GM18858 (cell line): ENCODE measurements around the gene RAPGEF5.

Experiments used
- ATAC-seq: cut with Tn5 transposase; IDR thresholded peaks from one replicate; pipeline ENCODE4 v1.9.1; 2021; ENCODE audit not compliant: unreplicated experiment

Gene RAPGEF5

DNA sequence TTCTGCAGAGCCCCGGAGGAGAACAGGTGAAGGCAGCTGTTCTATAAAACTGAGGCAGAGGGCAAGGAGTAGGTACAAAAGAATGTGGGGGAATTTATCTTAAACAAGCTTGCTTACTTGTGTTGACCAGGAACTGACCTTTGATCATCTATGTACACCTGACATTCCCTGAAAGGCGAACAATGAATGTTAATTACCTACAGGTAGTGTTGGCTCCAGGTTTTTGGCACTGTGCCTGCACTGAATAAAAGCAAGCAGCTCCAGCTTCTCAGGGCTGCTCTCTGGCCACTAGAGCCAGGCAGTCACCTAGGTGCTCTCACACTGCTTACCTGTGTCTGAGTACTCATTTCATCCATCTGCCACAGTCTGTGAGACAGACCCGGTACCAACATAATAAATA is 87.0 kb downstream of the RAPGEF5 start:
- ATAC-seq: no peak

DNA sequence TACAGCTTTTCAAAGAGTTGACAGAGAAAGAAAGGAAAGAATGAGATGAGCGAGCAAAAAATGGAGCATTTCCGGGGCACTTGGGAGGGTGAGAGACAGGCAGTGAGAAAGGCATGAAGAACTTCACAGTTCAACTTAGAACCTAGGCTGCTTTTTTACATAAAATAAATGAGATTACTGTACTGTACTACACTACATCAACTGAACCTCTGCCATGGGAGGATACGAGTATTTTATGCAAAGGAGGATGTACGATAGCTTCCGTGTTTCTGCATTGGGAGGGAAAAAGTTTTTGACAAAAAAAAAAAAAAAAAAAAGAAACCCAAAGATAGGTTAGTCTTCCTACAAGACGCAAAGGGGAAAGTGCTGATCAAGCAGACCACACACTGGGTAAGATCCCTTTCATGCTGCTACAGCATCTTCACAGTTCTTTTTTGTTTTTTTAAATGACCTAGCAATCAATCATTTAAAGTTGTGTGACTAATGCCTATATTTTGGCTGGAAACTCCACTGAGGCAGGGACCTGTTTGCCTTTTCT is 88.0 kb downstream of the RAPGEF5 start:
- ATAC-seq: no peak

DNA sequence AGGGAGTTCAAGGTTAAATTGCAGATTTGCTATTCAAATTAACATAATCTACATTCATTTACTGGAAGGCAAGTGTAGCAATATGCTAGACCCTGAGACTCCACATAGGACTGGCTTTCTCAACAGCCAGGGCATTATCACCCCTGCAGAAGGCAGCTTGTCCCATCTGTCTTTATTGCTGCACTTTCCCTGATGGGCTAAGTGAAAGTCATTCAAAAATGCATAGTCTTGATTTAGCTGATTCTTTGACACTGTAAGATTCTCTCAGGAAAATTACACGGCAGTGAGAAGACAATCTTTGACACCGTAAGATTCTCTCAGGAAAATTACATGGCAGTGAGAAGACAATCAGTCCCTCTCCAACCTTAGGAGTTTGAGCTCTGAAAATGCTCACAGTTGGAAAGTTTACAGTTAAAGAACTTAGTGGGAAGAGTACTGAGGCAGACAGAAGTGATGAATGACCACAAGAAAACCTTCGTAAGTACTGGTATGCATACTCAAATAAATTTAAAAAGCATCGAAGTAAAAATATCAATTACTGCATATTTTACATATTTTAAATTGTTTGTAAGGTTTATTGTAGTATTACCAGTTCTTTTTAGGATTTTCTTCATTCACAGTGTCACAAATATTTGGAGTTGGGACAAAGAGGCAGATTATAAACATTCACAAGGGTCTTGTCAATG is 88.9 kb downstream of the RAPGEF5 start:
- no peak for ATAC-seq

GRCh38 chr7:22262538-22262937 is 94.4 kb downstream of the RAPGEF5 start:
- no peak for ATAC-seq

GRCh38 chr7:22256541-22257096 is 100.3 kb downstream of the RAPGEF5 start:
- no peak for ATAC-seq

GRCh38 chr7:22255834-22256233 is 101.1 kb downstream of the RAPGEF5 start:
- ATAC-seq: no peak

GRCh38 chr7:22255342-22255741 is 101.6 kb downstream of the RAPGEF5 start:
- no peak for ATAC-seq

GRCh38 chr7:22252936-22253536 is 103.9 kb downstream of the RAPGEF5 start:
- ATAC-seq: no peak

GRCh38 chr7:22252016-22252415 is 104.9 kb downstream of the RAPGEF5 start:
- ATAC-seq: no peak

DNA sequence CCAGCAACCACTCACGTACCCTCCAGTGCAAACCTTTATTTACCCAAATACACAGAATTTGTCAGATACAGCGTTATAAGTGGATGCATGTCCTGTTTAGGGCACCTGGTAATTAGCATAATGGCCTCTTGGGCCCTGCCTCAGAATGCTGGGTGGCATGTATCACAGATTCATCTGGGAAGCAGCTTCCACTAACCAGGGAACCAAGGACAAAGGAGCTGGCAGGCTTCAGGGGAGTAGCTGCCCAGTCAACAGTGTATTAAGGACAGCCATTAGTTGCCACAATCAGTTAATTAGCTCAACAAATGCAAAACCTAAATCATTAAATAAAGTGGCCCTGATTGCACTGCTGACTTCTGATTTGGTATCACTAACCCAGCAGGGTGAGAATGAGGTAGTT is 105.7 kb downstream of the RAPGEF5 start:
- no peak for ATAC-seq

- ATAC-seq: no peak
These were observed 106.6 kb downstream of the RAPGEF5 start for GRCh38 chr7:22250390-22250789.

DNA sequence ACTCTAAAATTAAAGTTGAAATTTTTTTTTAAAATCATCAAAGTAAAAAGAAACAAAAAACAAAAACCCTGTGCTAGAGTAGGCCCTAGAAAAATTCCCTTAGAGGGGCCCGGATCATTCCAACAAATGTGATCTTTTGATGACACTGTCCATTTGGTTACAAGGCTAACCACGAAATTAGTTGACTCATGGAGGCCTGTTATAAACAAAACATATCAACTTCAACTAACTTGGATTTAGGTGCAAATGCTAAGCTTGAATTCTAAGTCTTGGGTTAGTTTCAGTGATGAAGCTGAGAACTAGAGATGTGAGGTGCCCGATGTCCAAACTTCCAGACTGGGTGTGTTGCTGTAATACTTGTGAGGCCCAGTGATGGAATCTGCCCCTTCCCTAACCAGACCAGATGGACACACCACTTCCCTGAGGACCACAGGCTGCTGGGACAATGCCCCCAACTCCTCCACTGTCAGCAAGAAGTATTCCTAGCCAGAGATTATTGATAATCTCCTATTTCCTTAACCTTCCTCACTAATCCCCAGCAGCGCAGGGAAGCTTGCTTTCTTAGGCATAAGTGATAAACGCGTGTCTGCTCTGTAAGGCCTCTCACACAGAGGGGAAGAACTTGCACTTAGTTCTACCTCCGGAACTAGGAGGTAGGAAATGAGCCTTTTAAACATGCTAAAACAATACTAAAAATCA is 108.7 kb downstream of the RAPGEF5 start:
- ATAC-seq: no peak

- no peak for ATAC-seq
These were observed 115.1 kb downstream of the RAPGEF5 start for GRCh38 chr7:22241805-22242390.

- ATAC-seq: no peak
These were observed 115.9 kb downstream of the RAPGEF5 start for GRCh38 chr7:22240904-22241571.

- no peak for ATAC-seq
These were observed 118.3 kb downstream of the RAPGEF5 start for GRCh38 chr7:22238354-22239311.

DNA sequence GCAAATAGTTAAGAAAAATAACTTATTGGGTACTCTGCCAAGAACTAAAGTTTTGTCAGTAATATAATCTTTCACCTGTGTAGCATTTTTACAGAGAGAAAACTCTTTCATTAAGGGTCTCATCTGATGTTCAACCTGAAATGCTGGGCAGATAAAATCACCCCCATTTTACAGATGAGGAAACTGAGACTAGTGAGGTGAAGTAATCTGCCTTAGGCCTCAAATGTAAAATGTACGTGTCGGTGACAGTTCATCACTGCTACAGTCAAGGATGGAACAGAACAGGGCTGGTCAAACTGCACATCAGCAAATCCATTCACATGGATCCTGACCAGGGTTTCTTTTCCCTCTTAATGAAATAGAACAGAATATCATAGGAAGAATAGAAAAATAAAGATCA is 121.8 kb downstream of the RAPGEF5 start:
- no peak for ATAC-seq

- ATAC-seq: no peak
These were observed 122.7 kb downstream of the RAPGEF5 start for GRCh38 chr7:22234227-22234626.

- no peak for ATAC-seq
These were observed 125.1 kb downstream of the RAPGEF5 start for GRCh38 chr7:22231806-22232205.

DNA sequence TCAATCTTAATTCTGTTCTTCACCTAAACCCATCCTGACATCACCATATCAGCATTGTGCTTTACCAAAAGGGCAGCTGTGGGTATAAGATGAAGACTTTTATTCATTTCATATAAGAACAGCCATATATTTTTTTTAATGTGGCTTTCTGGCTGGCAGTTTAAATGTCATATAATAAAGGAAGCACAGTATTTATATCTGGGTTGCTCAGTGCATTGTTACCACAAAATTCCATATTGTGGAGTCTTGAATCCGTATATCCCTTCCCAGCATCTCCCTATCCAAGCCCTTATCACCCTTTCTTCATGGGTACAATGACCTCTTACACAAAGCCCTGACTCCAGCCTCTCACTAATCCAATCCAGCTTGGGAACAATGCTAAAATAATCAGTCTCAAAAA is 125.8 kb downstream of the RAPGEF5 start:
- ATAC-seq: no peak

DNA sequence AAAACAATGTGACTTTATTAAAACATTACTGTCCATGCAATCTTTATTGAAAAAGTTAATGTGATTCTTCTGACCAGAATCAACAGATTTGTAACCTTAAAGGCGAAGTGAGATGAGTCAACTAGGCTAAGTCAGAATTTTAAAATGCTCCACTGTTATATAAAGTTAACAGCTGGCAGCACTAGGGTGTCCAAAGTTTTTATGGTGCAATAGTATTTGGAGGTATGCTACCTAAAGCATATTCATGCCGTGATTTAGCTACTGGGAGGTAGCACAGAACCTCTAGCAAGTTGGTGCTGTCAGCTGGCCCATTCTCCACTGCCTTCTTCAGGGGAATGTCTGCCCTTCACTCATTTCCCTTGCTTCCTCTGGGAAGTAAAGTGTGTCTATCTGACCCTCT is 126.7 kb downstream of the RAPGEF5 start:
- ATAC-seq: no peak
